Measurements from ENCODE around the gene AUTS2.

The AUTS2 gene

DNA sequence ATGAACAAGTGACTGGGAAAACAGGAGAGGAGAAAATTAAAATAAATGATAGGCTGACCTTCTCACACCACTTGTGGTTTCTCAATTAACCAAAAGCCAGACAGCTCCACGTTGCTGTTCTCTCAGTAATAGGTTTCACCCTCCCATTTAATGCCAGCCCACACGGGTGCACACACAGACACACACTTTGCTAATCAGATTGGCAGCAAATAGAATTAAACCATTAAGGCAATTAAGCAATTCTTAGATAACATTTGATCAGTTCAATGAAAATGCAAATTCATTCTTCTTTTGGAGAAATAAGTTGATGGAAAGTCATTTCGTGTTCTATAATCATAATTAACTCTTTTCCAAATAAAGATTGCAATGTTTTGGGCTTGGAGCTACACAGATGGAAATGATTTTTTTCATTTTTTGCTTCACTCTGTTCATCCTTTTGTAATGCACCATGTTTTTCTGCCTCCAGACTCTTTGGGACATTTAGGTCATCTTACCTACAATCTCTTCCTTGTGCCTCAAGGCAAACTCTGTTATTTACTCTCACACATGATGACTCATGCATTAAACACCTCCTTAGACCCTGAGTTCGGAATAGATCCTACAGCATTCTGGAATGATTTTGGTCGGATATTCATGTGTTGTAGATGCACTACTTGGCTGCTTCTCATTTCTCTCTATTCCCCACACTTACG is 700.7 kb downstream of the AUTS2 start:
- TF ChIP-seq ZNF600 (tag by site-specific recombination; IDR thresholded peaks at IDR 0.05): peak; percentile 44; the same call in 1 of the 2 replicates
- no peak for TF ChIP-seq KLF10 (tag by site-specific recombination; IDR thresholded peaks at IDR 0.05)
- CTCF ChIA-PET: no interaction called here
- Histone ChIP-seq H3K4me1 (ENCODE audit: control insufficient read depth, insufficient read depth, low read length) (peaks cover 4% of the 10 kb centered on the region; the same call in 1 of the 2 replicates), H3K36me3 (ENCODE audit: control insufficient read depth in 2 of 2, insufficient read depth in 1 of 2, low read length in 2 of 2) (no peaks in the 10 kb centered on the region), H3K9me3 (ENCODE audit: control insufficient read depth, insufficient read depth, low read depth, low read length) (no peaks in the 10 kb centered on the region), H3K27ac (ENCODE audit: extremely low read depth, low read depth, low read length) (no peak overlapping the region), H3K4me3 (ENCODE audit: low read depth, low read length) (no peak overlapping the region)
- POLR2A ChIA-PET: no interaction called here

- Histone ChIP-seq H3K4me3 (ENCODE audit: low read depth, low read length) (no peak overlapping the region), H3K4me1 (ENCODE audit: control insufficient read depth, insufficient read depth, low read length) (peaks cover 4% of the 10 kb centered on the region; the same call in 1 of the 2 replicates), H3K27ac (ENCODE audit: extremely low read depth, low read depth, low read length) (no peak overlapping the region), H3K36me3 (ENCODE audit: control insufficient read depth in 2 of 2, insufficient read depth in 1 of 2, low read length in 2 of 2) (no peaks in the 10 kb centered on the region), H3K9me3 (ENCODE audit: control insufficient read depth, insufficient read depth, low read depth, low read length) (no peaks in the 10 kb centered on the region)
- TF ChIP-seq MZF1 (tag by site-specific recombination; IDR thresholded peaks at IDR 0.05; ENCODE audit: borderline replicate concordance) (no peak), ZNF266 (tag by site-specific recombination; IDR thresholded peaks at IDR 0.05; ENCODE audit: low read depth) (no peak), ZNF302 (tag by site-specific recombination; IDR thresholded peaks at IDR 0.05; ENCODE audit: low read depth) (no peak), ZNF48 (tag by site-specific recombination; IDR thresholded peaks at IDR 0.05) (no peak), ZSCAN5A (tag by site-specific recombination; IDR thresholded peaks at IDR 0.05) (no peak), ZXDB (tag by site-specific recombination; IDR thresholded peaks at IDR 0.05) (no peak), ZNF221 (tag by site-specific recombination; IDR thresholded peaks at IDR 0.05; ENCODE audit: borderline replicate concordance) (no peak), PRDM6 (tag by site-specific recombination; IDR thresholded peaks at IDR 0.05) (no peak), ZNF747 (tag by site-specific recombination; IDR thresholded peaks at IDR 0.05) (no peak), SCRT1 (tag by site-specific recombination; IDR thresholded peaks at IDR 0.05; ENCODE audit: borderline replicate concordance) (no peak), ZNF561 (tag by site-specific recombination; IDR thresholded peaks at IDR 0.05; ENCODE audit: borderline replicate concordance) (no peak), ZNF274 (IDR thresholded peaks at IDR 0.05; ENCODE audit: low read length) (no peak), ZNF274 (tag by site-specific recombination; IDR thresholded peaks at IDR 0.05; ENCODE audit: borderline replicate concordance) (no peak), ZNF121 (tag by site-specific recombination; IDR thresholded peaks at IDR 0.05) (no peak), ZNF529 (tag by site-specific recombination; IDR thresholded peaks at IDR 0.05; ENCODE audit: insufficient replicate concordance) (no peak), ZNF354C (tag by site-specific recombination; IDR thresholded peaks at IDR 0.05; ENCODE audit: borderline replicate concordance, low read depth) (no peak), SCRT2 (tag by site-specific recombination; IDR thresholded peaks at IDR 0.05) (no peak), ZNF473 (tag by site-specific recombination; IDR thresholded peaks at IDR 0.05) (no peak), TSHZ1 (tag by site-specific recombination; IDR thresholded peaks at IDR 0.05; ENCODE audit: borderline replicate concordance) (no peak), ZNF837 (tag by site-specific recombination; IDR thresholded peaks at IDR 0.05) (no peak)
- ChIA-PET CTCF (no interaction called here), POLR2A (no interaction called here)
Observed at GRCh38 chr7:70299472-70299807, 701.2 kb downstream of the AUTS2 start.
